Stimulated activated naive CD4-positive, alpha-beta T cell (primary cell): ENCODE results near the gene CCT8L2.
"Not testable (repeated sequence)": the region's sequence is repeated elsewhere in the genome, so short reads cannot be mapped to it uniquely, and the experiment has no call there.

Source experiments
- DNase-seq, 6 experiments: peaks; one replicate each; lab custom pipeline; 2025; lab: John Stamatoyannopoulos, UW

The CCT8L2 gene

GRCh38 chr22:16592710-16593109 is at the start of gene CCT8L2:
CCT8L2 (minus strand) TSS chr22:16592810; CDS start chr22:16592550, 260 bp downstream.
- DNase-seq = not testable (repeated sequence)

GRCh38 chr22:16635442-16635841 is 42.8 kb upstream of the CCT8L2 start:
- not testable (repeated sequence) for DNase-seq

GRCh38 chr22:16634092-16634491 is 41.5 kb upstream of the CCT8L2 start:
- not testable (repeated sequence) for DNase-seq

- not testable (repeated sequence) for DNase-seq
Observed at GRCh38 chr22:16628476-16628875, 35.9 kb upstream of the CCT8L2 start.

- not testable (repeated sequence) for DNase-seq
Observed at GRCh38 chr22:16625018-16625417, 32.4 kb upstream of the CCT8L2 start.

- DNase-seq = not testable (repeated sequence)
Observed at GRCh38 chr22:16623595-16623994, 31.0 kb upstream of the CCT8L2 start.

GRCh38 chr22:16617516-16617915 is 24.9 kb upstream of the CCT8L2 start:
- DNase-seq = not testable (repeated sequence)

- DNase-seq = not testable (repeated sequence)
Observed at GRCh38 chr22:16616390-16616938, 23.9 kb upstream of the CCT8L2 start.

- DNase-seq = not testable (repeated sequence)
Observed at GRCh38 chr22:16615606-16616245, 23.1 kb upstream of the CCT8L2 start.

- DNase-seq = no peak
Observed at GRCh38 chr22:16609548-16610261, 17.1 kb upstream of the CCT8L2 start.

- DNase-seq = no peak
Observed at GRCh38 chr22:16608931-16609330, 16.3 kb upstream of the CCT8L2 start.

GRCh38 chr22:16604257-16604998 is 11.8 kb upstream of the CCT8L2 start:
- not testable (repeated sequence) for DNase-seq

- not testable (repeated sequence) for DNase-seq
Observed at GRCh38 chr22:16603770-16604242, 11.2 kb upstream of the CCT8L2 start.

- DNase-seq = no peak
Observed at GRCh38 chr22:16603448-16603768, 10.8 kb upstream of the CCT8L2 start.

GRCh38 chr22:16602728-16603447 is 10.3 kb upstream of the CCT8L2 start:
- DNase-seq = peak in 1 of 6 experiments; percentile 10

- peak in 1 of 6 experiments; percentile 29 for DNase-seq
Observed at GRCh38 chr22:16602224-16602727, 9.7 kb upstream of the CCT8L2 start.

- DNase-seq = peak in 3 of 6 experiments; percentile 12 to 21 (median 18)
Observed at GRCh38 chr22:16601437-16602223, 9.0 kb upstream of the CCT8L2 start.

GRCh38 chr22:16600644-16601436 is 8.2 kb upstream of the CCT8L2 start:
- peak in 3 of 6 experiments; percentile 1 to 37 (median 12) for DNase-seq

- not testable (repeated sequence) for DNase-seq
Observed at GRCh38 chr22:16599648-16600047, 7.0 kb upstream of the CCT8L2 start.

GRCh38 chr22:16595251-16595650 is 2.6 kb upstream of the CCT8L2 start:
- DNase-seq = not testable (repeated sequence)
